UCSD-AML1 (cell line): ENCODE results near the gene CUEDC2.
"Not testable (repeated sequence)": the region's sequence is repeated elsewhere in the genome, so short reads cannot be mapped to it uniquely, and the experiment has no call there.

ENCODE experiments used
- DNase-seq: peaks from one replicate; lab custom pipeline; 2025; ENCODE audit not compliant: unreplicated experiment; lab: John Stamatoyannopoulos, UW

Gene CUEDC2

GRCh38 chr10:102454662-102455487 is 22.5 kb upstream of the CUEDC2 start:
- not testable (repeated sequence) for DNase-seq

DNA sequence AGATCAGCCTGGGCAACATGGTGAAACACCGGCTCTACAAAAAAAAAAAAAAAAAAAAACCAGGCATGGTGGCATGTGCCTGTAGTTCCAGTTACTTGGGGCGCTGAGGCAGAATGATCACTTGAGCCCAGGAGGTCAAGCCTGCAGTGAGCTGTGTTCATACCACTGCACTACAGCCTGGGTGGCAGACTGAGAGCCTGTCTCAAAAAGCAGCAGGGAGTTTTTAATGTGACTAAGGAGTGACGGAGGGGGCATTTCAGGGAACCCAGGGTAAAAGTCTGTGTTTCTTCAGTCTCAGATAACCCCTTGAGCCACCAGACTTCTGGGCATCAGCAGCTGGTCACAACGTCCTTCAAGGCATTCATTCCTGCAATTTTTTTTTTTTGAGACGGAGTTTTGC is 21.1 kb upstream of the CUEDC2 start:
- no peak for DNase-seq

- no peak for DNase-seq
Measured at GRCh38 chr10:102452672-102453340, 20.4 kb upstream of the CUEDC2 start.

- no peak for DNase-seq
Measured at GRCh38 chr10:102451105-102451969, 19.0 kb upstream of the CUEDC2 start, which contains the start of gene C10orf95. Gene C10orf95 (minus strand): TSS chr10:102451543. CDS start chr10:102451093, 450 bp downstream.

DNA sequence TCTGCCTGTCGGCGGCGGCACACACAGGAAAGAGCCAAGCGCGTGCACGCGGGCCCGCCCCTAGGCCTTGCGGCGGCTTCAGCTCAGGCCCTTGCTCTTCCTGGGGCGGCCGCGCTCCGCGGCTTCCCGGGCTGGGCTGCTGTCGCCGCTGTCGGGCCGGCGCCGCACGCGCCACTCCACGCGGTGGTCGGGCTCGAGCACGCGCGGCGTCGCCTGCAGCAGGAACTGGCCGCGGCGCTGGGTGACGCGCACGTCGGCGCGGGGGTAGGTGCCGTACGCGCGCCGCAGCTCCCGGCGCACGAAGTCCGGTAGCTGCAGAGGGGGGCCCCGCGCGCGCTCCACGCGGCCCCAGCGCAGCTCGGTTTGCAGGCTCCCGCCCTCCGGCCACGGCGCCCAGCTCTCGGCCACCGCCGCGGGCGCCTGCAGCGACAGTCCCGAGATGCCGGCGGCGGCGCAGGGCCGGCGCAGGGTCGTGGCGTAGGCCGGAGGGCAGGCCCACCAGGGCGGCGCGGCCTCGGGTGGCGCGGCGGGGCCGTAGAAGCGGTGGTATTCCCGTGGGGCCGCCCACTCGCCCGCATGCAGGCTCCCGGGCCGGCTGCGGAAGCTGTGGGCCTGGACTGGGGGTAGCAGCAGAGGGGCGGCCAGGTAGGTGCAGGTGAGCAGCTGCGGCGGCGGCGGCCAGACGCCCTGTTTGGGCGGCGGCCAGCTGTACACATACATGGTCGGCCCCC is 18.2 kb upstream of the CUEDC2 start:
- peak; percentile 92 for DNase-seq

DNA sequence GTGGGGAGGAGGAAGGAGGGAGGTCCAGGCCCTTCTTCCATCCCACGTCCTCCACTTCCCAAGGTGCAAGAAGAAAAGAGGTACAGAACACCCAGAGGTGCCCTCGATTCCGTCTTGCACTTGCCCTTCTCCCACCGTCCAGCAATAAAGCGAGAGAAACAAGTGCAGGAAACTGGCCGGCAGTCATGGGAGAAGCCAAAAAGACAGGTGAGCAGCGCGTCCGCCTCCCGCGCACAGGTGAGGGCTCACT is 17.7 kb upstream of the CUEDC2 start:
- no peak for DNase-seq

DNA sequence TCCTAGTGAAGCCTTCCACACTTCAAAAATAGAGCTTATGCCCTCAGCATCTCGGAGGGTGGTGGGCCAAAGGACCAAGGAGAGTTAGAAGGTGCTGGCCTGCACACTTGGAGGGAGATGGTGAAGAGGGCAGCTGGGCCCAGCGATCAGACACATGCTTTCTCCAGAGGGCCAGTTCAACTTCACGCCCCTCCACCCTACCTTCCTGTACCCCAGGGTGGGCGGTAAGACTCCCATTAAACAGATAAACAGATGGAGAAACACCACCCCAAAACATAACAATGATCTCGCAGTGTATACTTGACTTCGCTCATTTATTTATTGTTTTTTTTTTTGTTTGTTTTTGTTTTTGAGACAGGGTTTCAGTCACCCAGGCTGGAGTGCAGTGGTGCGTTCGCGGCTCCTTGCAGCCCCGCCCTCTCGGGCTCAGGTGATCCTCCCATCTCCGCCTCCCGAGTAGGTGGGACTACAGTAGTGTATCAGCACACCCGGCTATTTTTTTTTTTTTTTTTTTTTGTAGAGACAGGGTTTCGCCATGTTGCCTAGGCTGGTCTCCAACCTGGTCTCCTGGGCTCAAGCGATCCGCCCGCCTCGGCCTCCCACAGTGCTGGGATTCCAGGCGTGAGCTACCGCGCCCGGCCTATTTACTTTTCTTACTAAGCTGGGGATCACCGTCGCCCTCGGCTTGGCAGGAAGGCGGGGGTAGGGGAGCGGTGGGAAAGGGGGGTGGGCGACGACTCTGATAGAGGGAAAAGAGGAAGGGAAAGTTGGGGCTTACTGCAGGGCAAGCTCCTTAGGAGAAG is 17.1 kb upstream of the CUEDC2 start:
- peak; percentile 73 for DNase-seq

DNA sequence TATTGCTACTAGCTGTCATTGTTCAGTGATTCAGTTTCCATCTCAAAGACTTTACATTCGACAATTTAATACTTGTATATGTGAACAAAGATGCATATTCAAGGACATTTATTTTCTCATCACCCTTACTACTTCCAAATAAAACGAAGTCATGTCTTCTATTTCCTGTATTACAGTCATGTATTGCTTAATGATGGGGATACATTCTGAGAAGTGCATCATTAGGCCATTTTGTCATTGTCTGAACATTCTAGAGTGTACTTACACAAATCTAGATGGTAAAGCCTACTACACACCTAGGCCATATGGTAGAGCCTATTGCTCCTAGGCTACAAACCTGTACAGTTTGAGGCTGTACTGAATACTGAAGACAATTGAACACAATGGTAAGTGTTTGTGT is 12.5 kb upstream of the CUEDC2 start:
- DNase-seq: no peak

GRCh38 chr10:102438374-102438773 is 6.0 kb upstream of the CUEDC2 start:
- no peak for DNase-seq

DNA sequence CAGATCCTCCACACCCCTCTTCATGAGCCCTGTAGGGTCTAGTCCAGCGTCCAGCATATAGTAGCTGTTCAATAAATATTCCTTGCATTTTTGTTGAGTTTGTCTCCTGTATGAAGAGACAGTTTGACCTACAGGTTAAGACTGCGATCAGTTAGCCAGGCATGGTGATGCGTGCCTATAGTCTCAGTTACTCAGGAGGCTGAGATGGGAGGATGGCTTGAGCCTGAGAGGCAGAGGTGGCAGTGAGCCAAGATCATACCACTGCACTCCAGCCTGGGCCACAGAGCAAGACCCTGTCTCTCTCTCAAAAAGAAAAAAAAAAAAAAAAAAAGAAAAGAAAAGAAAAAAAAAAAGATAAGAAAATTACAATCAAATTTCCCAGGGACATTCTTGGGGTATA is 5.1 kb upstream of the CUEDC2 start:
- no peak for DNase-seq

- no peak for DNase-seq
Measured at GRCh38 chr10:102436312-102436711, 3.9 kb upstream of the CUEDC2 start.

GRCh38 chr10:102435529-102436233 is 3.3 kb upstream of the CUEDC2 start:
- DNase-seq: peak; percentile 90

DNA sequence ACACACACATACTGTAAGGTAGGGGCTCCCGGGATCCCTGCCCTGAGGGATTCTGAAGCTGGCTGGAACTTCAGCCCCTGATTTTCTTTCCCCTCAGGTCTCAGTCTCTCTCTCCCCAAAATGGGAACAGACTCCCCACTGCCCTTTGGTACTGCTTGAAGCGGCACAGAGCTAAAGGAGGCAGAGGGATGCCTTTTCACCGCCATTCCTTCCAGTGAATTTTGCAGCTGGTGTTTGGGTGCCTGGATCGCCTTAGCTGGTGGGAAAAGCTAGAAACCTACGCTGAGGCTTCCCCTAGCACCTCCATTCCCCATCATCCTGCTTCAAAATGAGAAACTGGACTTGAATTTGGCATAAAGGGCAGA is 2.7 kb upstream of the CUEDC2 start:
- no peak for DNase-seq

DNA sequence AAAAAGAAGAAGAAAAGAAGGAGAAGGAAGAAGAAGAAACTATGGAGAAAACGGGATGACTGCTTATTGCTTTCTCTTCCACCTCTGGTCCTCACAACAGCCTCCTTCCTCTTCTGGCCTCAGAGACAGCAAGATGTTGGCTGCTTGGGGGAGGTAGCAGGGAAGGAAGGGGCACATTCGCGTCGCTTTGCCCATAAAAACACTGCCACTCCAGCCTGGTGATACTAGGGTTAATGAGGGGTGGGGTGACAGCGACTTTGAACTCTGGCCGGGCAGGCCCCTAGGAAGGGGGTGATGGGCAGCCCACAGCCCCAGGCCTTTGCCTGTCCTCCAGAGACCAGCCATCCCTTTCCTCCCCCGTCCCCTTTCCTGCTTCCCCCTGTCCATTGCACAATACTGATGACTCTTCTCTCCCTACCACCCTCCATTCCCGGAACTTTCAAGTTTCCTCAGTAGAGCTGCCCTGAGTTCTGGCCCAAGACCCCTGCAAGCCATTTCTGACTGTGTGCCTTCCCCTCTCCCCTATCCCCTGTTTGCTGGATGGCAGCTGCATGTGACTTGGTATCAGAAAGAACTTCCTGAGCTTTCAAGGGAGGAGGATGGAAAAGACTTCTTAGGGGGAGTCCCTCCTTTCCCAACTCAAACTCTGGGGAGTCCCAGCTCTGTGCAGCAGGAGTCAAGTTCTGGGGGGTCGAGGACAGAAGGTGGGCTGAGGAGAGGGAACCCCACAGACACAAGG is 2.2 kb upstream of the CUEDC2 start:
- DNase-seq: peak; percentile 75

GRCh38 chr10:102433619-102434046 is 1.3 kb upstream of the CUEDC2 start:
- peak; percentile 66 for DNase-seq

- no peak for DNase-seq
Measured at GRCh38 chr10:102431452-102432124, 786 bp downstream of the CUEDC2 start.

- no peak for DNase-seq
Measured at GRCh38 chr10:102429468-102429867, 2.9 kb downstream of the CUEDC2 start.

- no peak for DNase-seq
Measured at GRCh38 chr10:102426803-102427287, 5.5 kb downstream of the CUEDC2 start.
